K562 (cell line): ENCODE results near the gene ZNF268.

Experiments used
- ATF6 ChIP-seq: sonication (generic); formaldehyde crosslinking; IDR thresholded peaks from 2 replicates; pipeline ENCODE4 v1.4.0; 2020; ENCODE audit warnings: mild to moderate bottlenecking, missing genetic modification reagents
- CTCF ChIP-seq, 3 experiments: IDR thresholded peaks in 2 of 3; conservative IDR thresholded peaks in 1 of 3; 2 replicates each; pipeline ENCODE4 v1.5.1; 2011 to 2012; ENCODE audit warnings: low read length in 3 of 3, mild to moderate bottlenecking in 3 of 3, control low read depth in 2 of 3, improper control_type of control experiment in 1 of 3, inconsistent platforms in 1 of 3, low read depth in 1 of 3, mixed read lengths in 1 of 3, moderate library complexity in 1 of 3; ENCODE audit not compliant: insufficient read depth in 2 of 3
- MLLT1 ChIP-seq, 2 experiments: fragments of 450-650 bp; IDR thresholded peaks; 2 replicates each; pipeline ENCODE4 v1.6.1; 2016
- MYNN ChIP-seq, 2 experiments: sonication (generic); formaldehyde crosslinking in 1 of 2; IDR thresholded peaks; 2 replicates each; pipeline versions ENCODE4 v1.5.0 to v1.6.1; 2016 to 2020; ENCODE audit warnings: antibody characterized with exemption in 1 of 2, missing genetic modification reagents in 1 of 2
- POLR2A ChIP-seq: fragments of 450-650 bp; conservative IDR thresholded peaks from 2 replicates; pipeline ENCODE4 v1.6.1; 2016
- ZNF133 ChIP-seq: fragments of 250-450 bp; sonication (Bioruptor Pico); IDR thresholded peaks from 2 replicates; pipeline ENCODE4 v1.4.0; 2020; ENCODE audit warnings: mild to moderate bottlenecking
- ZNF316 ChIP-seq: fragments of 450-650 bp; IDR thresholded peaks from 2 replicates; pipeline ENCODE4 v1.6.1; 2016

GRCh38 chr12:133174901-133175300, 6.4 kb upstream of the ZNF268 start:
- TF ChIP-seq CTCF (IDR thresholded peaks at IDR 0.05 in 2 of 3, conservative IDR thresholded peaks at IDR 0.05 in 1 of 3; ENCODE audit: insufficient read depth in 2 of 3, low read depth in 1 of 3, low read length in 3 of 3) = no peak
- no peak for TF ChIP-seq MLLT1 (IDR thresholded peaks at IDR 0.05)
- no peak for TF ChIP-seq POLR2A
- TF ChIP-seq ZNF316 = no peak
- TF ChIP-seq ZNF133 (CRISPR knock-in tag) = no peak
- no peak for TF ChIP-seq ATF6
- no peak for TF ChIP-seq MYNN (IDR thresholded peaks at IDR 0.05)
- TF ChIP-seq MYNN (CRISPR knock-in tag; IDR thresholded peaks at IDR 0.05) = no peak
